Mesodermal cell (in vitro differentiated cells): ENCODE measurements around the gene ADGRG3.

Experiments used
- H3K27ac ChIP-seq: 2 replicates; pipeline ENCODE4 v1.7.0; 2013; ENCODE audit warnings: mild to moderate bottlenecking, low read depth, low read length, moderate library complexity; ENCODE audit not compliant: severe bottlenecking
- H3K36me3 ChIP-seq: 2 replicates; pipeline ENCODE4 v1.7.1; 2013; ENCODE audit warnings: mild to moderate bottlenecking, low read length, moderate library complexity; ENCODE audit not compliant: control insufficient read depth, insufficient read depth
- H3K4me1 ChIP-seq: one replicate; pipeline ENCODE4 v1.7.1; 2013; ENCODE audit warnings: mild to moderate bottlenecking, low read length; ENCODE audit not compliant: insufficient read depth, control insufficient read depth, poor library complexity, severe bottlenecking
- H3K4me3 ChIP-seq: 2 replicates; pipeline ENCODE4 v1.7.0; 2013; ENCODE audit warnings: low read length, control low read depth, mild to moderate bottlenecking; ENCODE audit not compliant: insufficient read depth, poor library complexity, severe bottlenecking; ENCODE audit errors: extremely low read depth
- H3K9me3 ChIP-seq: 2 replicates; pipeline ENCODE4 v1.7.1; 2013; ENCODE audit warnings: mild to moderate bottlenecking, low read length, moderate library complexity; ENCODE audit not compliant: control insufficient read depth
- WGBS, 2 experiments: methylation state at CpG; one replicate each; pipeline ENCODE4 v1.1.5; 2013; ENCODE audit warnings: missing lambda C conversion rate in 2 of 2; ENCODE audit not compliant: insufficient coverage in 2 of 2; 5-methylcytosine and 5-hydroxymethylcytosine counted together

The ADGRG3 gene

DNA sequence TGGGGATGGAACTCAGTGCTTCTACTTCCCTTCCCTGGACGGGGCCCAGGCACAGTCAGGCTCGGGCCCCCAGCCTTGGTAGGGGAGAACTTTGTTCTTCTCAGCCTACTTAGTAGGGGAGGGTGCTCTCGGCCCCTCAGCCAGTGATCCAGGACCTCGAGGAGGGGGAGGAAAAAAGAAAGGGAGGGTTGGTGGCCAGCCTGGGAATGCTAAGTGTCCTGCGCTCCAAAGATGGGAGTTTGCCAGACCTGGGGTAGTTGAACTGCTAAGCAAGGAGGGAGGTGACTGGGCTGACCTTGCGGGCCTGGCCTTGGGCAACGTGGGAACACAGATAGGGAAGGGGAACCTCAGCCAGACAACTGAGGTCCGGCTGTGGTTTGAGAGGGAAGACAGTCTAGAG, 27.5 kb upstream of the ADGRG3 start:
- Histone ChIP-seq H3K36me3 (no peaks in the 10 kb centered on the region), H3K4me3 (no peak overlapping the region), H3K4me1 (peaks cover 35% of the 10 kb centered on the region), H3K27ac (no peak overlapping the region), H3K9me3 (no peaks in the 10 kb centered on the region)
- WGBS, 2 experiments, result 72 to 83% methylated on average over 4 to 7 of the region's 8 CpGs

DNA sequence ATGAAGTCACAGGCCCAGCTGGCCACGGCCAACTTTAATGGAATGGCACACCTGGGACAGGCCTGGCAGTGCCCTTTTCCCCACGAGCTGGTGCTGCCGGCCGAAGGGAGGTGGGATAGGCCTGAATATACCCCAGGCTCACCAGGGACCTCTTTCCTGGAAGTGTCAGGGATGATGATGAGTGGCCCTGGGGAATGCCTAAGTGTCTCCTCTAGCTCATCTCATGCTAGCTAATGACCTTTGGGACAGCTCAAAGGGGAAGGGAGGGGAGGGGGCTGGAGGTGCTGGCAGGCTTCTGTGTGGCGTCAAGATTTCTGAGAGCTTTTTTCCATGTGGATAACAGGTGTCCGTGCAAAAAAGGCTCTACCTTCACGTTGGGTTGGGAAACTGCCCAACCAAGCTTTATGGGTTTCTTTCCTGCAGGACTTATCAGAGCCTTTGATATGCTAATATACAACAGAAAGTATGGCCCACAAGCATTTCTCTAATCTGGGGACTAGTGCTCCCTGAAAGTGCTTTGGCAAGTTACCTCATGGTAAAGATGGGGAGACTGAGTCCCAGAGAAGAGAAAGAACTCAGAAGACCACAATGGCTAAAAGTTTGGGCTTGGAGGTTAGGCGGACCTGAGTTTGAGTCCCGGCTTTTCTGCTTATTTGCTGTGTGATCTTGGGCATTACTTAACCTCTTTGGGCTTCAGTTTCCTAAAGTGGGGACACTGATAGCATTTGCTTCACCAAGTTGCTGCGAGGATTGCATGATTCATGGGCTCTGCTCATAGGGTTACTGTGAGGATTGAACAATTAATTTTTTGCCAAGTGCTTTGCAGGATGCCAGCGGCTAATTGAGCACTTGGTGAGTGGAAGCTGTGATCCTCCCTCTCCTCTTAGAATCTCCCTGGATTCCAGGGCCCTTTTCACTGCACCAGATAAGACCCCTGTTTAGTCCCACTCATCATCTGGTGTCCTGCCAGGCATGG, 25.7 kb upstream of the ADGRG3 start:
- H3K27ac ChIP-seq, result no peak overlapping the region
- 95 to 97% methylated on average over 5 to 8 of the region's 11 CpGs for WGBS, 2 experiments
- H3K9me3 ChIP-seq, result no peaks in the 10 kb centered on the region
- no peaks in the 10 kb centered on the region for H3K36me3 ChIP-seq
- no peak overlapping the region for H3K4me3 ChIP-seq
- H3K4me1 ChIP-seq, result peaks cover 43% of the 10 kb centered on the region

- no peak overlapping the region for H3K4me3 ChIP-seq
- H3K4me1 ChIP-seq, result peaks cover 37% of the 10 kb centered on the region
- H3K36me3 ChIP-seq, result no peaks in the 10 kb centered on the region
- 73 to 79% methylated on average over 4 to 6 of the region's 7 CpGs for WGBS, 2 experiments
- H3K27ac ChIP-seq, result no peak overlapping the region
- no peaks in the 10 kb centered on the region for H3K9me3 ChIP-seq
Observed at GRCh38 chr16:57643147-57643874, 24.8 kb upstream of the ADGRG3 start.

DNA sequence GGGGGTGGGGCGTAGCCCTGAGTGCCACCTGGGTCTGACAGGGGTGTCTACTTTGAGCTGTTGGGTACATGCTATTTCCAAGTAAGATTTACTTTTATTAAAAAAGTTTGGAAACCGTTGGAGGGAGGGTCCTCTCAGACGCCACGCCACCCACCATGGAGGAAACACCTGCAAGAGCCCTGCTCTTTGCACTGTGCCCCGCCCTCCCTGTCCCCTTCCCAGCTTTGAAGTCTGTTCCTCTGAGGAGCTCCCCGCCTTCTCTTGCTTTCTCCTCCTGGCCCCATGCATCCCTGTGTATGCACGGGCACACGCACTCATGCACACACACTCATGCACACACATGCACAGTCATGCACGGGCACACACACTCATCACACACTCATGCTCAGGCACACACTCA, 24.2 kb upstream of the ADGRG3 start:
- Histone ChIP-seq H3K36me3 (no peaks in the 10 kb centered on the region), H3K9me3 (no peaks in the 10 kb centered on the region), H3K4me1 (peaks cover 35% of the 10 kb centered on the region), H3K4me3 (no peak overlapping the region), H3K27ac (no peak overlapping the region)
- WGBS, 2 experiments, result 87 to 95% methylated on average over 3 to 8 of the region's 9 CpGs

GRCh38 chr16:57644383-57645014, 23.6 kb upstream of the ADGRG3 start:
- Histone ChIP-seq H3K4me3 (no peak overlapping the region), H3K27ac (no peak overlapping the region), H3K4me1 (peaks cover 30% of the 10 kb centered on the region), H3K9me3 (no peaks in the 10 kb centered on the region), H3K36me3 (no peaks in the 10 kb centered on the region)
- 80 to 90% methylated on average over 9 to 11 of the region's 11 CpGs for WGBS, 2 experiments

DNA sequence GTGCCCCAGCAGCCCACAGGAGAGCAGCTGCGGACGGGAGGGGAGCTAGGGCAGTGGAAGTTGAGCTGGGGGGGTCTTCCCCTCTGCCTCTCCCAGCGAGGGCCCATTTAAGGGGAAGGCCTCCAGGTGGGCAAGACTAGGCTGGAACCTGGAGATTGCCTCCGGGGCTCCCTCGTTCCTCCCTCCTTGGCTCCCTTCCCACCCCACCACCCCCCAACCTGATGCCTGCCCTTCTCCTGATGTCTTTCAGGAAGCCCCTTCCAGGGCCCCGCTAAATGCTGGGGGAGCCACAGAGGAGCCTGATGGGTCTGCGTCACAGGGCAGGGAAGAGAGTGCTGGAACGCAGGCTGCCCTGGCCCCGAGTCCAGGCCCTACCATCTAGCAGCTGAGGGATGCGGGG, 22.9 kb upstream of the ADGRG3 start:
- H3K4me3 ChIP-seq, result no peak overlapping the region
- H3K9me3 ChIP-seq, result no peaks in the 10 kb centered on the region
- WGBS, 2 experiments, result 81 to 86% methylated on average over 6 to 10 of the region's 10 CpGs
- no peak overlapping the region for H3K27ac ChIP-seq
- peaks cover 30% of the 10 kb centered on the region for H3K4me1 ChIP-seq
- H3K36me3 ChIP-seq, result no peaks in the 10 kb centered on the region

- Histone ChIP-seq H3K4me1 (peaks cover 30% of the 10 kb centered on the region), H3K27ac (no peak overlapping the region), H3K9me3 (no peaks in the 10 kb centered on the region), H3K4me3 (no peak overlapping the region), H3K36me3 (no peaks in the 10 kb centered on the region)
- WGBS, 2 experiments, result 78 to 82% methylated on average over 7 to 17 of the region's 24 CpGs
Observed at GRCh38 chr16:57645691-57646387, 22.3 kb upstream of the ADGRG3 start.

DNA sequence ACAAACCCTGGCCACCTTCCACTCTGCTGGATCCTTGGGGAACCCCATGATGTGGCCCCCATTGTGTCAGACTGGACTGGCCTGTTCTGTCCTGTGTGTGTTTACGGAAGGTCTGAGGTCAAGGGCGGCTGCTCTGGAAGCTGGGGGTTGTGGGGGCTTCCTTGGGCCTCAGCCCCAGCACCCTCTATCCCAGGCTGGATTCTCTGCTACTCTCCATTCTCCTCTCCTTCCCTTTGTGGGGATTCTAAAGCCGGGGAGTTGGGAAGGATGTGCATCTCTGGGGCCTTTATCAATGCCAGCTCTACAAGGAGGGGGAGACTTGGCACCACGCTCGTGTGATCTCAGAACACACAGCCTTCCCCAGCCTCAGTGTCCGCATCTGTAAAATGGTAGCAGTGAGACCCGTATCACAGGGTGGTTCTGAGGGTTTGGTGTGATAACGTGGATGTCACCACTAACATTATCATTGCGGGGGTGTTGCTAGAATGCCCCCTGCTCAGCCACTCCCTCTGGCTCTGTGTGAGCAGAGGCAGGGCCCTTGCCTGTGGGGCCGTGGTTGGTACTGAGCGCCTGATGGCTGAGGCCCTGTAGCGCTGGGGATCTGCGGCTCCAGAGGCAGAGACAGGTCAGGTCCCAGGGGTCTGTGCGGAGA, 21.6 kb upstream of the ADGRG3 start:
- Histone ChIP-seq H3K4me1 (peaks cover 30% of the 10 kb centered on the region), H3K9me3 (no peaks in the 10 kb centered on the region), H3K36me3 (no peaks in the 10 kb centered on the region), H3K27ac (no peak overlapping the region), H3K4me3 (no peak overlapping the region)
- WGBS, 2 experiments, result 82 to 90% methylated on average over 9 of the region's 14 CpGs

GRCh38 chr16:57647136-57647875, 20.8 kb upstream of the ADGRG3 start:
- no peak overlapping the region for H3K27ac ChIP-seq
- peaks cover 30% of the 10 kb centered on the region for H3K4me1 ChIP-seq
- no peaks in the 10 kb centered on the region for H3K36me3 ChIP-seq
- WGBS, 2 experiments, result 73 to 80% methylated on average over 4 to 5 of the region's 10 CpGs
- H3K9me3 ChIP-seq, result no peaks in the 10 kb centered on the region
- no peak overlapping the region for H3K4me3 ChIP-seq
